C4-2B (cell line): ENCODE data around the gene HSPA4.

Source experiments
- CTCF ChIP-seq: fragments of 450-650 bp; conservative IDR thresholded peaks from 2 replicates; pipeline ENCODE4 v1.5.1; 2017; ENCODE audit warnings: mild to moderate bottlenecking
- ZFX ChIP-seq: fragments of 450-650 bp; IDR thresholded peaks from 2 replicates; pipeline ENCODE4 v1.6.1; 2017

- TF ChIP-seq CTCF (no peak), ZFX (no peak)
These were observed 36.3 kb downstream of the HSPA4 start for GRCh38 chr5:133088064-133088463.
